GM21360 (cell line): ENCODE results near the gene INSIG2.

Source experiments
- ATAC-seq: cut with Tn5 transposase; IDR thresholded peaks from one replicate; pipeline ENCODE4 v1.9.1; 2021; ENCODE audit warnings: mild to moderate bottlenecking, moderate library complexity; ENCODE audit not compliant: unreplicated experiment

INSIG2 gene

GRCh38 chr2:118088051-118089024, at the start of gene INSIG2:
Gene INSIG2 (plus strand): TSS chr2:118088471. CDS start chr2:118096557, 8,086 bp downstream.
- peak; percentile 96 for ATAC-seq

- ATAC-seq, result no peak
Measured at GRCh38 chr2:118040891-118041290, 47.4 kb upstream of the INSIG2 start.

- no peak for ATAC-seq
Measured at GRCh38 chr2:118044103-118044716, 44.1 kb upstream of the INSIG2 start.

- ATAC-seq, result no peak
Measured at GRCh38 chr2:118044854-118045253, 43.4 kb upstream of the INSIG2 start.

- no peak for ATAC-seq
Measured at GRCh38 chr2:118045286-118045685, 43.0 kb upstream of the INSIG2 start.

- ATAC-seq, result no peak
Measured at GRCh38 chr2:118046634-118047210, 41.5 kb upstream of the INSIG2 start.

GRCh38 chr2:118047380-118047826, 40.9 kb upstream of the INSIG2 start:
- no peak for ATAC-seq

GRCh38 chr2:118048401-118048800, 39.9 kb upstream of the INSIG2 start:
- ATAC-seq, result no peak

- ATAC-seq, result no peak
Measured at GRCh38 chr2:118049140-118049815, 39.0 kb upstream of the INSIG2 start.

GRCh38 chr2:118049816-118050140, 38.5 kb upstream of the INSIG2 start:
- peak; percentile 57 for ATAC-seq

- ATAC-seq, result no peak
Measured at GRCh38 chr2:118050386-118050785, 37.9 kb upstream of the INSIG2 start.

GRCh38 chr2:118050974-118051373, 37.3 kb upstream of the INSIG2 start:
- ATAC-seq, result no peak

GRCh38 chr2:118051826-118052358, 36.4 kb upstream of the INSIG2 start:
- ATAC-seq, result no peak

GRCh38 chr2:118052474-118052873, 35.8 kb upstream of the INSIG2 start:
- ATAC-seq, result no peak

- no peak for ATAC-seq
Measured at GRCh38 chr2:118053681-118054080, 34.6 kb upstream of the INSIG2 start.

- no peak for ATAC-seq
Measured at GRCh38 chr2:118054213-118055008, 33.9 kb upstream of the INSIG2 start.

GRCh38 chr2:118055512-118056164, 32.6 kb upstream of the INSIG2 start:
- peak; percentile 89 for ATAC-seq

- ATAC-seq, result peak; percentile 91
Measured at GRCh38 chr2:118056165-118056534, 32.1 kb upstream of the INSIG2 start.

- no peak for ATAC-seq
Measured at GRCh38 chr2:118056801-118057200, 31.5 kb upstream of the INSIG2 start.

- ATAC-seq, result no peak
Measured at GRCh38 chr2:118058951-118059350, 29.3 kb upstream of the INSIG2 start.
